Psoas muscle (tissue), 8 donors: ENCODE measurements around the gene SIM2. TPM values are rescaled to one million over a fixed set of nuclear protein-coding genes. Genes with fewer than 3 reads are reported as not detected.
A peak's percentile ranks its signal among the peaks of the same experiment; 100 is the strongest.

Source experiments
- ATAC-seq, 4 donors: fragments of 200-7000 bp; cut with Tn5 transposase; one replicate each; pipeline ENCODE4 v1.9.1; 2020; ENCODE audit warnings: moderate library complexity in 3 of 4, mild to moderate bottlenecking in 2 of 4
- DNase-seq, 2 donors: peaks; one replicate each; pipeline ENCODE4 v3.0.0-alpha.2; 2020
- H3K27ac ChIP-seq: fragments of 200-600 bp; one replicate; pipeline ENCODE4 v1.8.0; 2022
- H3K27me3 ChIP-seq, 3 donors: fragments of 200-600 bp in 1 of 3; one replicate each; pipeline versions ENCODE4 v1.6.1 to v1.8.0; 2013 to 2022; ENCODE audit warnings: low read length in 2 of 3, mild to moderate bottlenecking in 2 of 3, moderate library complexity in 1 of 3; ENCODE audit not compliant: insufficient read depth in 3 of 3
- H3K36me3 ChIP-seq, 2 donors: fragments of 200-600 bp in 1 of 2; one replicate each; pipeline versions ENCODE4 v1.6.1 to v1.8.0; 2013 to 2022; ENCODE audit warnings: low read depth in 1 of 2, mild to moderate bottlenecking in 1 of 2, moderate library complexity in 1 of 2; ENCODE audit not compliant: insufficient read depth in 1 of 2
- H3K4me1 ChIP-seq: fragments of 200-600 bp; one replicate; pipeline ENCODE4 v1.8.0; 2022
- H3K4me3 ChIP-seq: fragments of 200-600 bp; one replicate; pipeline ENCODE4 v1.8.0; 2022; ENCODE audit warnings: mild to moderate bottlenecking
- H3K9me3 ChIP-seq: fragments of 200-600 bp; one replicate; pipeline ENCODE4 v1.8.0; 2022
- CTCF ChIP-seq: fragments of 200-600 bp; IDR thresholded peaks from one replicate; pipeline ENCODE4 v1.8.0; 2022; ENCODE audit warnings: antibody characterized with exemption
- WGBS, 3 donors: extraction: QIAGEN DNeasy Blood & Tissue Kit; methylation state at CpG; one replicate each; pipeline versions ENCODE4 v1.1.6 to v1.1.7; 2013; 5-methylcytosine and 5-hydroxymethylcytosine counted together
- intact Hi-C, 2 donors: fragments of 100-400 bp; cut with DNase I; formaldehyde crosslinking; loops; one replicate each; pipeline versions ENCODE4 v1.11.0 to v1.14.2; 2022
- polyA plus RNA-seq, 3 donors: library from polyadenylated mRNA; stranded (reverse); fragments of 200-250 nt; gene quantifications; one replicate each; pipeline ENCODE4 v1.2.3, GENCODE V29; 2013
- total RNA-seq, 4 donors: library from RNA; stranded (reverse); fragmentation: NEBNext Ultra II Directional in 2 of 4; extraction: Animal tissue kit (Norgen Biotek cat#: 25700) in 2 of 4; gene quantifications; one replicate each; pipeline versions ENCODE4 v1.2.1 to v1.2.4, GENCODE V29; 2021 to 2023
- donor health status: healthy with polysubstance abuse.
- donor health status: DM: no; HTN: no; CAD: no; lungs with moderate emphysema.
- donor health status: Bipolar disorder and iron deficiency.
- donor health status: healthy.
- donor health status: DM: yes; HTN: yes; CAD: no.
- donor health status: DM: no; HTN: no; CAD: no.
- donor health status: DM: no; HTN: no; CAD: no.
- donor health status: DM: yes; HTN: yes; CAD: no.

Gene SIM2
- total and polyA plus RNA-seq, 7 donors = 0.06 to 3.0 (median 0.14) TPM

DNA sequence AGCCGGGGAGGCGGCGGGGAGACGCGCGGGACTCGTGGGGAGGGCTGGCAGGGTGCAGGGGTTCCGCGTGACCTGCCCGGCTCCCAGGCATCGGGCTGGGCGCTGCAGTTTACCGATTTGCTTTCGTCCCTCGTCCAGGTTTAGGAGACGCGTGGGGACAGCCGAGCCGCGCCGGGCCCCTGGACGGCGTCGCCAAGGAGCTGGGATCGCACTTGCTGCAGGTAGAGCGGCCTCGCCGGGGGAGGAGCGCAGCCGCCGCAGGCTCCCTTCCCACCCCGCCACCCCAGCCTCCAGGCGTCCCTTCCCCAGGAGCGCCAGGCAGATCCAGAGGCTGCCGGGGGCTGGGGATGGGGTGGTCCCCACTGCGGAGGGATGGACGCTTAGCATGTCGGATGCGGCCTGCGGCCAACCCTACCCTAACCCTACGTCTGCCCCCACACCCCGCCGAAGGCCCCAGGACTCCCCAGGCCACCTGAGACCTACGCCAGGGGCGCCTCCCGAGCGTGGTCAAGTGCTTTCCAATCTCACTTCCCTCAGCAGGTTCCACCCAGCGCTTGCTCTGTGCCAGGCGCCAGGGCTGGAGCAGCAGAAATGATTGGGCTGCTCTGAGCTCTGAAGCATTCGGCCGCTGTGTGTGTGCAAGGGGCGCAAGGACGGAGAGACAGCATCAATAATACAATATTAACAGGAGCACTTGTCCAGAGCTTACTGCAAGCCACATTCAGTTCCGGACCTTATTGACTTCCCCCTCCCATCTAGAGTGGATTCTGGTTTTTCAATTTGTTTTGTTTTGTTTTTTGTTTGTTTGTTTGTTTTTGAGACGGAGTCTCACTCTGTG, 10.3 kb downstream of the SIM2 start:
- Histone ChIP-seq H3K27me3 (peaks cover 2 to 100% (median 47%) of the 10 kb centered on the region in 3 donors), H3K4me1 (peaks cover 7% of the 10 kb centered on the region), H3K36me3 (no peaks in the 10 kb centered on the region), H3K9me3 (no peaks in the 10 kb centered on the region), H3K27ac (no peak overlapping the region), H3K4me3 (peak overlapping the region; percentile 35)
- TF ChIP-seq CTCF = no peak
- DNase-seq = no peak
- WGBS, 3 donors = 12 to 16% (median 13%) methylated on average over 22 to 55 of the region's 55 CpGs
- intact Hi-C loops = no loop called here
- peak in 1 of 4 donors; percentile 26 for ATAC-seq

GRCh38 chr21:36709868-36710728, 11.2 kb downstream of the SIM2 start:
- no peak for DNase-seq

DNA sequence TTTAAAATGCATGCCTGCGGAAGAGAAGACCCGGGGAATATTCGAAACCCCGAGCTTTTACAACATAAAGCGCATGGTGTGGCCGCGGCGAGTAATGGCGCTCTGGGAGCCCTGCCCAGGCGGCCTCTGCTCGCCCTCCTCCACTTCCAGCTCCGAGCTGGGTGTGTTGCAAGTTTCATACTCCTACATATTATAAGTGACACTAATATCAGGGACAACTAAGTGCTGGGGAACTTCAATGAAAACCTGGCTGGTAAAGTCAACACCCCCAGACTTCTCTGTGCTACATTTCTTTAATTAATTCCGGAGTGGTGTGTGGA, 11.8 kb downstream of the SIM2 start:
- TF ChIP-seq CTCF = no peak
- DNase-seq = no peak
- Histone ChIP-seq H3K36me3 (no peaks in the 10 kb centered on the region), H3K4me3 (no peak overlapping the region), H3K27ac (no peak overlapping the region), H3K27me3 (peaks cover 2 to 100% (median 35%) of the 10 kb centered on the region in 3 donors), H3K4me1 (no peaks in the 10 kb centered on the region), H3K9me3 (no peaks in the 10 kb centered on the region)
- WGBS, 3 donors = 25 to 31% (median 31%) methylated on average over 13 of the region's 13 CpGs
- intact Hi-C loops = no loop called here
- no peak for ATAC-seq

More at GRCh38 chr21:36709868-36710728, 11.2 kb downstream of the SIM2 start:
- no peak for TF ChIP-seq CTCF
- 19 to 24% (median 20%) methylated on average over 38 of the region's 38 CpGs for WGBS, 3 donors
- intact Hi-C loops = no loop called here
- no peaks in the 10 kb centered on the region for H3K36me3 ChIP-seq
- no peak for ATAC-seq
- no peak overlapping the region for H3K4me3 ChIP-seq
- H3K27ac ChIP-seq = no peak overlapping the region
- peaks cover 2% of the 10 kb centered on the region for H3K4me1 ChIP-seq
- H3K27me3 ChIP-seq = peaks cover 2 to 100% (median 40%) of the 10 kb centered on the region in 3 donors
- no peaks in the 10 kb centered on the region for H3K9me3 ChIP-seq

DNA sequence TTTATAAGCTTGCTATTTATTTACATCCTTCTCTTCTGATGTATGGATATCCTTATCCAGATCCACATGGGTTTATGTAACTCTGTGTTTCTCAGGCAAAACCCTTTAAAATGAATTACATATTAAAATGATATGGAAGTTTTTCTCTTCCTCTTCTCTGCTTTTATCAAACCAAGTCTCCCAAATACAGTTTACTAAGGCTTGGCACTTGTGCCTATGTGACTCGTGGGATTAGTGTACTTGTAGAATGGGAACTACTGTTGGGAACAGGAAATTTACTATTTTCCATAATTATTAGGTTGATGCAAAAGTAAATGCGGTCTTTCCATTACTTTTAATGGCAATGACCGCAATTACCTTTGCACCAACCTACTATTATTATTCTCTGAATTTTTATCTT, 14.8 kb downstream of the SIM2 start:
- no peaks in the 10 kb centered on the region for H3K36me3 ChIP-seq
- no peaks in the 10 kb centered on the region for H3K4me1 ChIP-seq
- H3K4me3 ChIP-seq = no peak overlapping the region
- no peaks in the 10 kb centered on the region for H3K9me3 ChIP-seq
- no peak for ATAC-seq
- peaks cover 2 to 92% (median 13%) of the 10 kb centered on the region in 3 donors for H3K27me3 ChIP-seq
- intact Hi-C loops = no loop called here
- 62 to 63% (median 62%) methylated on average over 3 of the region's 3 CpGs for WGBS, 3 donors
- no peak for TF ChIP-seq CTCF
- no peak overlapping the region for H3K27ac ChIP-seq
- no peak for DNase-seq
